Activated T-cell treated with anti-CD3 and anti-CD28 coated beads, Interleukin-2, amount 50 U/mL, for 72 hours (primary cell): Measurements from ENCODE around the gene LRBA. TPM values are rescaled to one million over a fixed set of nuclear protein-coding genes. Genes with fewer than 3 reads are reported as not detected.
A peak's percentile ranks its signal among the peaks of the same experiment; 100 is the strongest.

Experiments used
- ATAC-seq, 2 donors: fragments of 150-1000 bp; cut with Tn5 transposase; replicated peaks in 1 of 2; 2 replicates each; pipeline ENCODE4 v1.10.0; 2021; ENCODE audit warnings: moderate library complexity in 2 of 2, mild to moderate bottlenecking in 1 of 2
- DNase-seq, 2 donors: peaks; one replicate each; pipeline ENCODE4 v3.0.0; 2021 to 2022; ENCODE audit warnings: mixed read lengths in 1 of 2
- H3K27ac Mint-ChIP-seq: one replicate; pipeline ENCODE4 v1.8.0; 2022; ENCODE audit warnings: mild to moderate bottlenecking, moderate library complexity, mixed read lengths
- H3K27me3 Mint-ChIP-seq: one replicate; pipeline ENCODE4 v1.8.0; 2022; ENCODE audit warnings: low read depth, mixed read lengths
- H3K36me3 Mint-ChIP-seq, 2 donors: one replicate each; pipeline ENCODE4 v1.8.0; 2022; ENCODE audit warnings: mixed read lengths in 2 of 2, mild to moderate bottlenecking in 1 of 2; ENCODE audit not compliant: insufficient read depth in 2 of 2
- H3K4me1 Mint-ChIP-seq: one replicate; pipeline ENCODE4 v1.8.0; 2022; ENCODE audit warnings: low read depth, mixed read lengths
- H3K4me3 Mint-ChIP-seq, 2 donors: one replicate each; pipeline ENCODE4 v1.8.0; 2022; ENCODE audit warnings: mild to moderate bottlenecking in 2 of 2, mixed read lengths in 2 of 2, moderate library complexity in 2 of 2
- H3K9me3 Mint-ChIP-seq, 2 donors: one replicate each; pipeline ENCODE4 v1.8.0; 2022; ENCODE audit warnings: mixed read lengths in 2 of 2
- total RNA-seq, 2 donors: library from RNA; stranded (reverse); gene quantifications; one replicate each; pipeline ENCODE4 v1.2.3, GENCODE V29; 2022

The LRBA gene
- total RNA-seq, 2 donors from 2014 or later: 46.3 to 56.6 TPM

- H3K36me3 Mint-ChIP-seq: no peaks in the 10 kb centered on the region
- no peak overlapping the region for H3K27ac Mint-ChIP-seq
- no peak overlapping the region for H3K4me3 Mint-ChIP-seq
- no peak for ATAC-seq
- H3K9me3 Mint-ChIP-seq: no peaks in the 10 kb centered on the region
- no peak for DNase-seq
- H3K4me1 Mint-ChIP-seq: no peaks in the 10 kb centered on the region
- H3K27me3 Mint-ChIP-seq: no peaks in the 10 kb centered on the region
These were observed 232.8 kb downstream of the LRBA start for GRCh38 chr4:150782311-150782710.

- no peaks in the 10 kb centered on the region for H3K36me3 Mint-ChIP-seq
- no peak overlapping the region for H3K4me3 Mint-ChIP-seq
- DNase-seq: no peak
- H3K27ac Mint-ChIP-seq: no peak overlapping the region
- no peak for ATAC-seq
- no peaks in the 10 kb centered on the region for H3K27me3 Mint-ChIP-seq
- no peaks in the 10 kb centered on the region for H3K9me3 Mint-ChIP-seq
- no peaks in the 10 kb centered on the region for H3K4me1 Mint-ChIP-seq
These were observed 233.9 kb downstream of the LRBA start for GRCh38 chr4:150781191-150781590.

- H3K36me3 Mint-ChIP-seq: peaks cover 0 to 4% of the 10 kb centered on the region in 2 donors
- no peak overlapping the region for H3K27ac Mint-ChIP-seq
- H3K27me3 Mint-ChIP-seq: no peaks in the 10 kb centered on the region
- ATAC-seq (no peak), DNase-seq (no peak)
- no peak overlapping the region for H3K4me3 Mint-ChIP-seq
- no peaks in the 10 kb centered on the region for H3K4me1 Mint-ChIP-seq
- H3K9me3 Mint-ChIP-seq: no peaks in the 10 kb centered on the region
These were observed 235.4 kb downstream of the LRBA start for GRCh38 chr4:150779707-150780106.

GRCh38 chr4:150773729-150774449, 241.2 kb downstream of the LRBA start:
- peaks cover 0 to 7% of the 10 kb centered on the region in 2 donors for H3K36me3 Mint-ChIP-seq
- H3K4me3 Mint-ChIP-seq: no peak overlapping the region
- no peak for DNase-seq
- no peak overlapping the region for H3K27ac Mint-ChIP-seq
- no peaks in the 10 kb centered on the region for H3K9me3 Mint-ChIP-seq
- no peaks in the 10 kb centered on the region for H3K27me3 Mint-ChIP-seq
- ATAC-seq: no peak
- peaks cover 12% of the 10 kb centered on the region for H3K4me1 Mint-ChIP-seq

- H3K4me3 Mint-ChIP-seq: no peak overlapping the region
- ATAC-seq (no peak), DNase-seq (no peak)
- no peak overlapping the region for H3K27ac Mint-ChIP-seq
- H3K9me3 Mint-ChIP-seq: no peaks in the 10 kb centered on the region
- H3K36me3 Mint-ChIP-seq: peaks cover 0 to 7% of the 10 kb centered on the region in 2 donors
- H3K4me1 Mint-ChIP-seq: peaks cover 12% of the 10 kb centered on the region
- H3K27me3 Mint-ChIP-seq: no peaks in the 10 kb centered on the region
These were observed 242.1 kb downstream of the LRBA start for GRCh38 chr4:150773032-150773431.

- Mint-ChIP-seq H3K4me1 (peaks cover 12% of the 10 kb centered on the region), H3K4me3 (no peak overlapping the region), H3K36me3 (peaks cover 0 to 9% of the 10 kb centered on the region in 2 donors), H3K27ac (no peak overlapping the region), H3K27me3 (no peaks in the 10 kb centered on the region), H3K9me3 (no peaks in the 10 kb centered on the region)
- DNase-seq (no peak), ATAC-seq (no peak)
These were observed 243.7 kb downstream of the LRBA start for GRCh38 chr4:150771382-150771781.

GRCh38 chr4:150769845-150770244, 245.2 kb downstream of the LRBA start:
- H3K9me3 Mint-ChIP-seq: no peaks in the 10 kb centered on the region
- H3K4me3 Mint-ChIP-seq: no peak overlapping the region
- H3K36me3 Mint-ChIP-seq: peaks cover 0 to 5% of the 10 kb centered on the region in 2 donors
- peaks cover 12% of the 10 kb centered on the region for H3K4me1 Mint-ChIP-seq
- ATAC-seq (no peak), DNase-seq (no peak)
- no peaks in the 10 kb centered on the region for H3K27me3 Mint-ChIP-seq
- no peak overlapping the region for H3K27ac Mint-ChIP-seq

GRCh38 chr4:150769248-150769647, 245.8 kb downstream of the LRBA start:
- H3K4me3 Mint-ChIP-seq: no peak overlapping the region
- no peaks in the 10 kb centered on the region for H3K27me3 Mint-ChIP-seq
- ATAC-seq: peak in 1 of 2 donors; percentile 58
- DNase-seq: no peak
- H3K36me3 Mint-ChIP-seq: peaks cover 0 to 5% of the 10 kb centered on the region in 2 donors
- no peak overlapping the region for H3K27ac Mint-ChIP-seq
- no peaks in the 10 kb centered on the region for H3K9me3 Mint-ChIP-seq
- H3K4me1 Mint-ChIP-seq: peaks cover 12% of the 10 kb centered on the region

GRCh38 chr4:150768497-150768896, 246.6 kb downstream of the LRBA start:
- Mint-ChIP-seq H3K4me3 (no peak overlapping the region), H3K9me3 (no peaks in the 10 kb centered on the region), H3K27ac (no peak overlapping the region), H3K27me3 (no peaks in the 10 kb centered on the region), H3K36me3 (peaks cover 0 to 5% of the 10 kb centered on the region in 2 donors), H3K4me1 (peaks cover 12% of the 10 kb centered on the region)
- ATAC-seq: no peak
- DNase-seq: no peak

- no peak overlapping the region for H3K4me3 Mint-ChIP-seq
- H3K27ac Mint-ChIP-seq: no peak overlapping the region
- H3K36me3 Mint-ChIP-seq: peaks cover 3 to 5% of the 10 kb centered on the region in 2 donors
- no peaks in the 10 kb centered on the region for H3K27me3 Mint-ChIP-seq
- DNase-seq (no peak), ATAC-seq (no peak)
- no peaks in the 10 kb centered on the region for H3K9me3 Mint-ChIP-seq
- peaks cover 12% of the 10 kb centered on the region for H3K4me1 Mint-ChIP-seq
These were observed 249.9 kb downstream of the LRBA start for GRCh38 chr4:150765216-150765615.

GRCh38 chr4:150751648-150752047, 263.4 kb downstream of the LRBA start:
- Mint-ChIP-seq H3K36me3 (peaks cover 3 to 8% of the 10 kb centered on the region in 2 donors), H3K4me3 (no peak overlapping the region), H3K27me3 (no peaks in the 10 kb centered on the region), H3K27ac (no peak overlapping the region), H3K4me1 (no peaks in the 10 kb centered on the region), H3K9me3 (no peaks in the 10 kb centered on the region)
- DNase-seq (no peak), ATAC-seq (no peak)

- Mint-ChIP-seq H3K27ac (no peak overlapping the region), H3K4me1 (no peaks in the 10 kb centered on the region), H3K27me3 (no peaks in the 10 kb centered on the region), H3K9me3 (no peaks in the 10 kb centered on the region), H3K36me3 (peaks cover 3 to 10% of the 10 kb centered on the region in 2 donors), H3K4me3 (no peak overlapping the region)
- DNase-seq (no peak), ATAC-seq (no peak)
These were observed 264.3 kb downstream of the LRBA start for GRCh38 chr4:150750824-150751223.

GRCh38 chr4:150746156-150746555, 268.9 kb downstream of the LRBA start:
- Mint-ChIP-seq H3K4me3 (no peak overlapping the region), H3K4me1 (peaks cover 8% of the 10 kb centered on the region), H3K27ac (no peak overlapping the region), H3K27me3 (no peaks in the 10 kb centered on the region), H3K9me3 (no peaks in the 10 kb centered on the region), H3K36me3 (peaks cover 2 to 10% of the 10 kb centered on the region in 2 donors)
- ATAC-seq (no peak), DNase-seq (no peak)

- Mint-ChIP-seq H3K9me3 (peaks cover 0 to 3% of the 10 kb centered on the region in 2 donors), H3K4me1 (peaks cover 9% of the 10 kb centered on the region), H3K27me3 (no peaks in the 10 kb centered on the region), H3K4me3 (no peak overlapping the region), H3K36me3 (peaks cover 4 to 12% of the 10 kb centered on the region in 2 donors), H3K27ac (peak overlapping the region; percentile 82)
- no peak for ATAC-seq
- DNase-seq: no peak
These were observed 270.5 kb downstream of the LRBA start for GRCh38 chr4:150744570-150744969.
